HepG2 (cell line): Measurements from ENCODE around the gene IPO8. TPM values are rescaled to one million over a fixed set of nuclear protein-coding genes. Genes with fewer than 3 reads are reported as not detected.

Experiments used
- CHD2 ChIP-seq: IDR thresholded peaks from 2 replicates; pipeline ENCODE4 v1.6.1; 2011; ENCODE audit warnings: low read depth, low read length, improper control_type of control experiment
- CHD4 ChIP-seq: fragments of 200-600 bp; sonication (generic); IDR thresholded peaks from 2 replicates; pipeline ENCODE4 v1.7.0; 2017; ENCODE audit warnings: mild to moderate bottlenecking, low read length, borderline replicate concordance
- ETS1 ChIP-seq: sonication (generic); formaldehyde crosslinking; IDR thresholded peaks from 2 replicates; pipeline ENCODE4 v1.4.0; 2020; ENCODE audit warnings: missing genetic modification reagents
- ETV6 ChIP-seq: sonication (generic); formaldehyde crosslinking; conservative IDR thresholded peaks from 2 replicates; pipeline ENCODE4 v1.4.0; 2020; ENCODE audit warnings: missing genetic modification reagents
- GTF2F1 ChIP-seq: fragments of 150-350 bp; IDR thresholded peaks from 2 replicates; pipeline ENCODE4 v1.6.1; 2014; ENCODE audit warnings: low read length
- JUNB ChIP-seq: sonication (generic); formaldehyde crosslinking; IDR thresholded peaks from 2 replicates; pipeline ENCODE4 v1.8.0; 2022; ENCODE audit warnings: missing genetic modification reagents, mild to moderate bottlenecking, borderline replicate concordance
- KLF9 ChIP-seq: IDR thresholded peaks from 2 replicates; pipeline ENCODE4 v1.6.1; 2016; ENCODE audit warnings: low read depth
- MATR3 ChIP-seq: sonication (generic); formaldehyde crosslinking; IDR thresholded peaks from 2 replicates; pipeline ENCODE4 v1.4.0; 2020; ENCODE audit warnings: missing genetic modification reagents
- MBNL3 ChIP-seq: fragments of 250-450 bp; sonication (Bioruptor Pico); conservative IDR thresholded peaks from 2 replicates; pipeline ENCODE4 v1.8.0; 2022; ENCODE audit warnings: mild to moderate bottlenecking, inconsistent platforms
- MXI1 ChIP-seq: IDR thresholded peaks from 3 replicates; pipeline ENCODE4 v1.6.1; 2012; ENCODE audit warnings: low read depth, low read length, inconsistent platforms, borderline replicate concordance
- NR1H2 ChIP-seq: sonication (generic); formaldehyde crosslinking; IDR thresholded peaks from 2 replicates; pipeline ENCODE4 v1.8.1; 2022; ENCODE audit warnings: low read depth, missing genetic modification reagents, borderline replicate concordance
- PPARG ChIP-seq: conservative IDR thresholded peaks from 2 replicates; pipeline ENCODE4 v1.6.1; 2016; ENCODE audit warnings: missing biosample characterization, missing genetic modification reagents
- TAF15 ChIP-seq: fragments of 200-400 bp; formaldehyde crosslinking; IDR thresholded peaks from one replicate; pipeline ENCODE4 v1.6.1; 2018; ENCODE audit warnings: mild to moderate bottlenecking, low read depth, low read length; ENCODE audit not compliant: poor library complexity, severe bottlenecking
- TEAD3 ChIP-seq: optimal IDR thresholded peaks from 2 replicates; pipeline ENCODE3; 2016; ENCODE audit warnings: borderline replicate concordance
- THAP11 ChIP-seq: IDR thresholded peaks from 2 replicates; pipeline ENCODE4 v1.6.1; 2016; ENCODE audit warnings: missing biosample characterization, missing genetic modification reagents
- THAP8 ChIP-seq: sonication (generic); formaldehyde crosslinking; IDR thresholded peaks from 2 replicates; pipeline ENCODE4 v1.5.1; 2020; ENCODE audit warnings: missing genetic modification reagents, mild to moderate bottlenecking, borderline replicate concordance
- ZFP62 ChIP-seq: sonication (generic); formaldehyde crosslinking; IDR thresholded peaks from 2 replicates; pipeline ENCODE4 v1.4.0; 2020; ENCODE audit warnings: missing genetic modification reagents
- ZNF143 ChIP-seq: sonication (generic); formaldehyde crosslinking; IDR thresholded peaks from 2 replicates; pipeline ENCODE4 v1.4.0; 2020; ENCODE audit warnings: missing genetic modification reagents
- ZNF235 ChIP-seq: sonication (generic); formaldehyde crosslinking; IDR thresholded peaks from 2 replicates; pipeline ENCODE4 v1.8.1; 2023; ENCODE audit warnings: mild to moderate bottlenecking, missing genetic modification reagents, borderline replicate concordance
- ZNF431 ChIP-seq: sonication (generic); formaldehyde crosslinking; IDR thresholded peaks from 2 replicates; pipeline ENCODE4 v1.9.0; 2022; ENCODE audit warnings: missing genetic modification reagents, low read depth, mild to moderate bottlenecking, borderline replicate concordance
- ZNF7 ChIP-seq: IDR thresholded peaks from 2 replicates; pipeline ENCODE4 v1.6.1; 2016; ENCODE audit warnings: missing biosample characterization, missing genetic modification reagents
- ZNF784 ChIP-seq: sonication (generic); formaldehyde crosslinking; IDR thresholded peaks from 2 replicates; pipeline ENCODE4 v1.5.1; 2020; ENCODE audit warnings: missing genetic modification reagents, mild to moderate bottlenecking, borderline replicate concordance
- ZSCAN22 ChIP-seq: sonication (generic); formaldehyde crosslinking; IDR thresholded peaks from 2 replicates; pipeline ENCODE4 v1.4.0; 2020; ENCODE audit warnings: mild to moderate bottlenecking, missing genetic modification reagents
- ZSCAN25 ChIP-seq: sonication (generic); formaldehyde crosslinking; IDR thresholded peaks from 2 replicates; pipeline ENCODE4 v1.8.0; 2022; ENCODE audit warnings: mild to moderate bottlenecking, missing genetic modification reagents
- ZZZ3 ChIP-seq: sonication (generic); formaldehyde crosslinking; IDR thresholded peaks from 2 replicates; pipeline ENCODE4 v1.4.0; 2020; ENCODE audit warnings: missing genetic modification reagents, mild to moderate bottlenecking, borderline replicate concordance
- polyA plus RNA-seq, 8 experiments: library from polyadenylated mRNA; depleted of rRNA in 3 of 8; stranded (reverse) in 7 of 8; unstranded in 1 of 8; fragments of >200 nt; fragmentation: Illumina TruSeq in 4 of 8; extraction: Trizol in 4 of 8; gene quantifications; 2 replicates each; pipeline versions ENCODE4 v1.2.1 to v1.2.3, GENCODE V29; 2011 to 2016; ENCODE audit warnings: low read depth in 4 of 8, missing spikeins in 1 of 8, mixed read lengths in 1 of 8; ENCODE audit not compliant: insufficient read depth in 1 of 8
- total RNA-seq, 5 experiments: library from RNA; depleted of rRNA; stranded (reverse); fragments of >200 nt; fragmentation: Illumina TruSeq; extraction: Trizol; gene quantifications; 2 replicates each; pipeline ENCODE4 v1.2.3, GENCODE V29; 2016; ENCODE audit warnings: low read depth in 1 of 5
- TF ChIP-seq, protein P1 (sequence below): sonication (generic); formaldehyde crosslinking; IDR thresholded peaks from 2 replicates; pipeline ENCODE4 v1.4.0; 2020; ENCODE audit warnings: mild to moderate bottlenecking, missing genetic modification reagents
- TF ChIP-seq, protein P2 (sequence below): sonication (generic); formaldehyde crosslinking; IDR thresholded peaks from 2 replicates; pipeline ENCODE4 v1.4.0; 2020; ENCODE audit warnings: low read depth, mild to moderate bottlenecking, missing genetic modification reagents

The IPO8 gene
- total and polyA plus RNA-seq, 2 of the 13 experiments (the other 11 are each of a cell fraction or from before 2014, with no cell fraction given): 6.3 to 21.8 TPM

GRCh38 chr12:30695199-30696102, at the start of gene IPO8 (continued):
- TF ChIP-seq ZZZ3 (CRISPR knock-in tag) (no peak), ETV6 (CRISPR knock-in tag) (peak; percentile 78; the same call in 1 of the 2 replicates), CHD4 (no peak), ZNF7 (CRISPR knock-in tag) (no peak), ZSCAN25 (CRISPR knock-in tag) (no peak), ZNF143 (CRISPR knock-in tag) (peak; percentile 38; the same call in 1 of the 2 replicates), PPARG (CRISPR knock-in tag) (0 out of 2 replicates have a peak, but pooled peaks have one; percentile 8), MATR3 (CRISPR knock-in tag) (no peak), JUNB (no peak), THAP11 (CRISPR knock-in tag) (peak; percentile 82), ZNF784 (peak; percentile 51; the same call in 1 of the 2 replicates), ZNF431 (no peak; the same call in 1 of the 2 replicates), ZNF235 (no peak), ZSCAN22 (CRISPR knock-in tag) (no peak), MXI1 (peak; percentile 24; the same call in 1 of the 3 replicates), CHD2 (no peak), TEAD3 (CRISPR knock-in tag) (peak; percentile 30), KLF9 (no peak), ZFP62 (CRISPR knock-in tag) (no peak), NR1H2 (no peak), ETS1 (CRISPR knock-in tag) (no peak), GTF2F1 (no peak), MBNL3 (CRISPR knock-in tag) (no peak), THAP8 (peak; percentile 80; the same call in 1 of the 2 replicates), TAF15 (no peak)
- TF ChIP-seq, protein P1, sequence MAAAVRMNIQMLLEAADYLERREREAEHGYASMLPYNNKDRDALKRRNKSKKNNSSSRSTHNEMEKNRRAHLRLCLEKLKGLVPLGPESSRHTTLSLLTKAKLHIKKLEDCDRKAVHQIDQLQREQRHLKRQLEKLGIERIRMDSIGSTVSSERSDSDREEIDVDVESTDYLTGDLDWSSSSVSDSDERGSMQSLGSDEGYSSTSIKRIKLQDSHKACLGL (CRISPR knock-in tag): no peak
- TF ChIP-seq, protein P2, sequence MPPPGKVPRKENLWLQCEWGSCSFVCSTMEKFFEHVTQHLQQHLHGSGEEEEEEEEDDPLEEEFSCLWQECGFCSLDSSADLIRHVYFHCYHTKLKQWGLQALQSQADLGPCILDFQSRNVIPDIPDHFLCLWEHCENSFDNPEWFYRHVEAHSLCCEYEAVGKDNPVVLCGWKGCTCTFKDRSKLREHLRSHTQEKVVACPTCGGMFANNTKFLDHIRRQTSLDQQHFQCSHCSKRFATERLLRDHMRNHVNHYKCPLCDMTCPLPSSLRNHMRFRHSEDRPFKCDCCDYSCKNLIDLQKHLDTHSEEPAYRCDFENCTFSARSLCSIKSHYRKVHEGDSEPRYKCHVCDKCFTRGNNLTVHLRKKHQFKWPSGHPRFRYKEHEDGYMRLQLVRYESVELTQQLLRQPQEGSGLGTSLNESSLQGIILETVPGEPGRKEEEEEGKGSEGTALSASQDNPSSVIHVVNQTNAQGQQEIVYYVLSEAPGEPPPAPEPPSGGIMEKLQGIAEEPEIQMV (CRISPR knock-in tag): no peak
